Heart right ventricle (tissue), 16 donors: ENCODE measurements around the gene SLC12A2. TPM values are rescaled to one million over a fixed set of nuclear protein-coding genes. Genes with fewer than 3 reads are reported as not detected.

ENCODE experiments used
- ATAC-seq, 8 donors: fragments of 200-7000 bp; cut with Tn5 transposase; one replicate each; pipeline ENCODE4 v1.9.1; 2020; ENCODE audit warnings: mild to moderate bottlenecking in 8 of 8, moderate library complexity in 8 of 8, moderate number of reproducible peaks in 1 of 8
- DNase-seq, 2 donors: peaks; one replicate each; pipeline ENCODE4 v3.0.0-alpha.2; 2020
- H3K27ac ChIP-seq, 10 donors: fragments of 200-600 bp; sonication (generic) in 2 of 10; one replicate each; pipeline versions ENCODE4 v1.5.0 to v1.8.0; 2020 to 2022; ENCODE audit warnings: mild to moderate bottlenecking in 3 of 10
- H3K27me3 ChIP-seq, 7 donors: fragments of 200-600 bp; one replicate each; pipeline ENCODE4 v1.8.0; 2021 to 2022; ENCODE audit warnings: mild to moderate bottlenecking in 2 of 7
- H3K36me3 ChIP-seq, 9 donors: fragments of 200-600 bp; sonication (generic) in 1 of 9; one replicate each; pipeline versions ENCODE4 v1.5.0 to v1.8.0; 2020 to 2022; ENCODE audit warnings: mild to moderate bottlenecking in 2 of 9
- H3K4me1 ChIP-seq, 9 donors: fragments of 200-600 bp; sonication (generic) in 1 of 9; one replicate each; pipeline versions ENCODE4 v1.5.0 to v1.8.0; 2020 to 2022; ENCODE audit warnings: mild to moderate bottlenecking in 4 of 9
- H3K4me3 ChIP-seq, 10 donors: fragments of 200-600 bp; sonication (generic) in 2 of 10; one replicate each; pipeline versions ENCODE4 v1.5.0 to v1.8.0; 2020 to 2022; ENCODE audit warnings: mild to moderate bottlenecking in 7 of 10, moderate library complexity in 2 of 10
- H3K9me3 ChIP-seq, 11 donors: fragments of 200-600 bp in 10 of 11; sonication (generic) in 2 of 11; one replicate each; pipeline versions ENCODE4 v1.5.0 to v1.8.0; 2013 to 2022; ENCODE audit warnings: mild to moderate bottlenecking in 2 of 11, control low read depth in 1 of 11, moderate library complexity in 1 of 11
- WGBS, 2 donors: extraction: QIAGEN DNeasy Blood & Tissue Kit; methylation state at CpG; one replicate each; pipeline ENCODE4 v1.1.7; 2013; ENCODE audit warnings: inconsistent platforms in 1 of 2; 5-methylcytosine and 5-hydroxymethylcytosine counted together
- intact Hi-C, 10 donors: fragments of 100-400 bp; cut with DNase I; formaldehyde crosslinking; loops; one replicate each; pipeline versions ENCODE4 v1.11.1 to v1.14.2; 2022
- polyA plus RNA-seq, 2 donors: library from polyadenylated mRNA; stranded (reverse); fragments of 200-250 nt; gene quantifications; one replicate each; pipeline ENCODE4 v1.2.3, GENCODE V29; 2013
- total RNA-seq, 10 donors: library from RNA; stranded (reverse); fragmentation: NEBNext Ultra II Directional in 3 of 10; extraction: Animal tissue kit (Norgen Biotek cat#: 25700) in 3 of 10; gene quantifications; one replicate each; pipeline versions ENCODE4 v1.2.1 to v1.2.4, GENCODE V29; 2021 to 2023
- TF ChIP-seq, protein P1 (sequence below), 9 donors: fragments of 200-600 bp; sonication (generic) in 2 of 9; IDR thresholded peaks; one replicate each; pipeline versions ENCODE4 v1.5.0 to v1.8.0; 2021 to 2022; ENCODE audit warnings: antibody characterized with exemption in 9 of 9, mild to moderate bottlenecking in 5 of 9, moderate library complexity in 1 of 9
- donor health status: Arrhythmogenic right ventricular cardiomyopathy.
- donor health status: ischemic (EF 13 %, LVEDD 7.1; RV severe dilation, severe dysfunction).
- donor health status: healthy with polysubstance abuse.
- donor health status: DM: no; HTN: yes; CAD: no.
- donor health status: DM: no; HTN: no; CAD: no.
- donor health status: ischemic (EF 25% LVEDD 6.9; RV normal size, moderate dysfunction).
- donor health status: ischemic (EF 25% LVEDD 5.7; RV mildly dilated, moderate dysfunction).
- donor health status: healthy.
- donor health status: DM: yes; HTN: yes; CAD: no.
- donor health status: Ischemic cardiomyopathy.
- donor health status: ischemic (EF 35%, LVEDD 5.7; RV mildly dilated, moderate dysfunction).
- donor health status: nonischemic (EF 11% LVEDD 7.7; RV severe dilation, severe dysfunction).
- donor health status: DM: yes; HTN: yes; CAD: no.
- donor health status: PGD.
- donor health status: ischemic (EF 29% LVEDD 5.4; RV normal size, mild dysfunction).
- donor health status: nonischemic (EF 23%, LVEDD 6.1; RV moderate dilation, normal function).

The SLC12A2 gene
- total and polyA plus RNA-seq, 12 donors: 2.5 to 23.0 (median 15.4) TPM

- intact Hi-C loops: loop anchor here in 8 of 10 donors (5.0 to 10.0 kb wide), 8 partner anchors 107 to 520 kb away; no protein-coding TSS in a partner anchor
- Histone ChIP-seq H3K9me3 (no peaks in the 10 kb centered on the region), H3K27ac (peak overlapping the region; percentile 85 to 99 (median 98)), H3K27me3 (peaks cover 0 to 6% (median 0%) of the 10 kb centered on the region in 7 donors), H3K36me3 (no peaks in the 10 kb centered on the region), H3K4me1 (peaks cover 0 to 70% (median 49%) of the 10 kb centered on the region in 9 donors), H3K4me3 (peak overlapping the region; percentile 72 to 95 (median 78))
- TF ChIP-seq, protein P1, sequence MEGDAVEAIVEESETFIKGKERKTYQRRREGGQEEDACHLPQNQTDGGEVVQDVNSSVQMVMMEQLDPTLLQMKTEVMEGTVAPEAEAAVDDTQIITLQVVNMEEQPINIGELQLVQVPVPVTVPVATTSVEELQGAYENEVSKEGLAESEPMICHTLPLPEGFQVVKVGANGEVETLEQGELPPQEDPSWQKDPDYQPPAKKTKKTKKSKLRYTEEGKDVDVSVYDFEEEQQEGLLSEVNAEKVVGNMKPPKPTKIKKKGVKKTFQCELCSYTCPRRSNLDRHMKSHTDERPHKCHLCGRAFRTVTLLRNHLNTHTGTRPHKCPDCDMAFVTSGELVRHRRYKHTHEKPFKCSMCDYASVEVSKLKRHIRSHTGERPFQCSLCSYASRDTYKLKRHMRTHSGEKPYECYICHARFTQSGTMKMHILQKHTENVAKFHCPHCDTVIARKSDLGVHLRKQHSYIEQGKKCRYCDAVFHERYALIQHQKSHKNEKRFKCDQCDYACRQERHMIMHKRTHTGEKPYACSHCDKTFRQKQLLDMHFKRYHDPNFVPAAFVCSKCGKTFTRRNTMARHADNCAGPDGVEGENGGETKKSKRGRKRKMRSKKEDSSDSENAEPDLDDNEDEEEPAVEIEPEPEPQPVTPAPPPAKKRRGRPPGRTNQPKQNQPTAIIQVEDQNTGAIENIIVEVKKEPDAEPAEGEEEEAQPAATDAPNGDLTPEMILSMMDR (IDR thresholded peaks at IDR 0.05): no peak
- ATAC-seq (peak in 2 of 8 donors; percentile 3 to 4), DNase-seq (peak; percentile 26 to 44)
- 1% methylated on average over 67 to 71 of the region's 71 CpGs for WGBS, 2 donors
These were observed 932 bp downstream of the SLC12A2 start for GRCh38 chr5:128084228-128085167.

- 29 to 35% methylated on average over 4 of the region's 4 CpGs for WGBS, 2 donors
- H3K4me3 ChIP-seq: peak overlapping the region in 9 of 10 donors; percentile 72 to 95 (median 78)
- H3K27ac ChIP-seq: peak overlapping the region in 4 of 10 donors; percentile 5 to 98 (median 96)
- no peaks in the 10 kb centered on the region for H3K9me3 ChIP-seq
- intact Hi-C loops: loop anchor here in 5 of 10 donors (10.0 kb wide), 3 partner anchors 211 to 521 kb away; no protein-coding TSS in a partner anchor
- ATAC-seq (no peak), DNase-seq (no peak)
- no peaks in the 10 kb centered on the region for H3K36me3 ChIP-seq
- H3K4me1 ChIP-seq: peaks cover 0 to 61% (median 40%) of the 10 kb centered on the region in 9 donors
- TF ChIP-seq, protein P1 (IDR thresholded peaks at IDR 0.05): no peak
- peaks cover 0 to 6% (median 0%) of the 10 kb centered on the region in 7 donors for H3K27me3 ChIP-seq
These were observed 1.8 kb downstream of the SLC12A2 start for GRCh38 chr5:128085413-128085812.

- peaks cover 0 to 48% (median 10%) of the 10 kb centered on the region in 9 donors for H3K4me1 ChIP-seq
- no peak for ATAC-seq
- DNase-seq: no peak
- H3K27me3 ChIP-seq: no peaks in the 10 kb centered on the region
- intact Hi-C loops: no loop called here
- H3K36me3 ChIP-seq: no peaks in the 10 kb centered on the region
- TF ChIP-seq, protein P1 (IDR thresholded peaks at IDR 0.05): no peak
- no peak overlapping the region for H3K27ac ChIP-seq
- H3K9me3 ChIP-seq: peaks cover 0 to 15% (median 3%) of the 10 kb centered on the region in 11 donors
- no peak overlapping the region for H3K4me3 ChIP-seq
These were observed 8.0 kb downstream of the SLC12A2 start for GRCh38 chr5:128091579-128091978.

DNA sequence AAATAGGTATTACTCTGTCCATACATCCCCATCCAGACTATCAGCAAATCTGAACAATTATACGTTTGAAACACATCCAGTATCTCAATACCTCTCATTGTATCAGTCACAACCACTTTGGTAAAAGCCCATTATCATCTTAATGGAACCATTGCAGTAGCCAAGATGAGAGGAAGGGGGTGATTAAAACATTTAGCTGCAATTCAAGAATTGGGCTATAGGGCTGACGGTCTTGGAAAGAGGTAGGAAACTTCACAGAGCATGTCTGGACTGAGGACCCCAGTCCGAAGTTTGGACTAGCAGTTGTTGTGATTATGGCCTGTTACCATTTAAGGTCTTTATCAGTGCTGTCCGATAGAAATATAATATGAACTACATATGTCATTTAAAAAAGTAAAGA, 8.6 kb downstream of the SLC12A2 start:
- 83 to 87% methylated on average over 4 of the region's 4 CpGs for WGBS, 2 donors
- no peak overlapping the region for H3K27ac ChIP-seq
- DNase-seq: no peak
- TF ChIP-seq, protein P1 (IDR thresholded peaks at IDR 0.05): no peak
- H3K4me1 ChIP-seq: peaks cover 0 to 44% (median 5%) of the 10 kb centered on the region in 9 donors
- peaks cover 0 to under 1% (median 0%) of the 10 kb centered on the region in 9 donors for H3K36me3 ChIP-seq
- ATAC-seq: no peak
- H3K4me3 ChIP-seq: no peak overlapping the region
- intact Hi-C loops: no loop called here
- peaks cover 0 to 21% (median 8%) of the 10 kb centered on the region in 11 donors for H3K9me3 ChIP-seq
- no peaks in the 10 kb centered on the region for H3K27me3 ChIP-seq
